IPS-11a (cell line): ENCODE data around the gene FAM131A.

ENCODE experiments used
- H3K4me3 ChIP-seq: one replicate; pipeline ENCODE4 v1.5.1; 2013; ENCODE audit warnings: low read depth, low read length, control low read depth

Gene FAM131A

GRCh38 chr3:184316792-184317191, 20.6 kb upstream of the FAM131A start:
- H3K4me3 ChIP-seq = no peak overlapping the region

- no peak overlapping the region for H3K4me3 ChIP-seq
Measured at GRCh38 chr3:184317201-184317600, 20.2 kb upstream of the FAM131A start.

GRCh38 chr3:184320104-184320445, 17.3 kb upstream of the FAM131A start:
- no peak overlapping the region for H3K4me3 ChIP-seq

- H3K4me3 ChIP-seq = no peak overlapping the region
Measured at GRCh38 chr3:184321666-184322065, 15.7 kb upstream of the FAM131A start.

- no peak overlapping the region for H3K4me3 ChIP-seq
Measured at GRCh38 chr3:184322731-184323487, 14.5 kb upstream of the FAM131A start.

GRCh38 chr3:184323696-184324095, 13.7 kb upstream of the FAM131A start:
- no peak overlapping the region for H3K4me3 ChIP-seq

- no peak overlapping the region for H3K4me3 ChIP-seq
Measured at GRCh38 chr3:184325269-184325668, 12.1 kb upstream of the FAM131A start.

- H3K4me3 ChIP-seq = no peak overlapping the region
Measured at GRCh38 chr3:184325715-184326369, 11.6 kb upstream of the FAM131A start.

- no peak overlapping the region for H3K4me3 ChIP-seq
Measured at GRCh38 chr3:184327171-184327570, 10.2 kb upstream of the FAM131A start.

- H3K4me3 ChIP-seq = no peak overlapping the region
Measured at GRCh38 chr3:184328516-184328915, 8.9 kb upstream of the FAM131A start.

- no peak overlapping the region for H3K4me3 ChIP-seq
Measured at GRCh38 chr3:184332370-184333090, 4.9 kb upstream of the FAM131A start.

- H3K4me3 ChIP-seq = no peak overlapping the region
Measured at GRCh38 chr3:184333190-184333589, 4.2 kb upstream of the FAM131A start.

- H3K4me3 ChIP-seq = no peak overlapping the region
Measured at GRCh38 chr3:184333700-184334099, 3.7 kb upstream of the FAM131A start.

GRCh38 chr3:184334470-184335158, 2.8 kb upstream of the FAM131A start:
- no peak overlapping the region for H3K4me3 ChIP-seq

GRCh38 chr3:184335291-184335660, 2.1 kb upstream of the FAM131A start:
- H3K4me3 ChIP-seq = no peak overlapping the region

- peak overlapping the region; percentile 69 for H3K4me3 ChIP-seq
Measured at GRCh38 chr3:184335661-184336546, 1.5 kb upstream of the FAM131A start.

- H3K4me3 ChIP-seq = peak overlapping the region; percentile 69
Measured at GRCh38 chr3:184336547-184337398, 627 bp upstream of the FAM131A start.

GRCh38 chr3:184337981-184338380, 581 bp downstream of the FAM131A start:
- H3K4me3 ChIP-seq = no peak overlapping the region

- no peak overlapping the region for H3K4me3 ChIP-seq
Measured at GRCh38 chr3:184338511-184338945, 1.1 kb downstream of the FAM131A start.
